Ishikawa (cell line): ENCODE measurements around the gene HRG.

Source experiments
- CEBPB ChIP-seq: IDR thresholded peaks from 2 replicates; pipeline ENCODE4 v1.6.1; 2012
- CREB1 ChIP-seq: IDR thresholded peaks from 2 replicates; pipeline ENCODE4 v1.6.1; 2012; ENCODE audit warnings: low read depth
- EGR1 ChIP-seq: IDR thresholded peaks from 2 replicates; pipeline ENCODE4 v1.6.1; 2012
- EP300 ChIP-seq: IDR thresholded peaks from 2 replicates; pipeline ENCODE4 v1.6.1; 2012; ENCODE audit warnings: borderline replicate concordance
- FOXM1 ChIP-seq: IDR thresholded peaks from 2 replicates; pipeline ENCODE4 v1.6.1; 2012; ENCODE audit warnings: low read depth, borderline replicate concordance
- NFIC ChIP-seq: IDR thresholded peaks from 2 replicates; pipeline ENCODE4 v1.6.1; 2012
- RAD21 ChIP-seq: IDR thresholded peaks from 2 replicates; pipeline ENCODE4 v1.6.1; 2012; ENCODE audit warnings: low read depth
- TAF1 ChIP-seq: IDR thresholded peaks from 2 replicates; pipeline ENCODE4 v1.6.1; 2012; ENCODE audit warnings: low read depth, mild to moderate bottlenecking
- TCF12 ChIP-seq: IDR thresholded peaks from 2 replicates; pipeline ENCODE4 v1.6.1; 2012; ENCODE audit warnings: low read depth
- TEAD4 ChIP-seq: IDR thresholded peaks from 2 replicates; pipeline ENCODE4 v1.6.1; 2012
- YY1 ChIP-seq: IDR thresholded peaks from 2 replicates; pipeline ENCODE4 v1.6.1; 2012; ENCODE audit warnings: low read depth
- ZBTB7A ChIP-seq: IDR thresholded peaks from 2 replicates; pipeline ENCODE4 v1.6.1; 2012; ENCODE audit warnings: low read depth
- TF ChIP-seq, protein P1 (sequence below): IDR thresholded peaks from 2 replicates; pipeline ENCODE4 v1.6.1; 2012
- TF ChIP-seq, protein P2 (sequence below): IDR thresholded peaks from 2 replicates; pipeline ENCODE4 v1.6.1; 2012
- TF ChIP-seq, protein P3 (sequence below): IDR thresholded peaks from 2 replicates; pipeline ENCODE4 v1.6.1; 2012; ENCODE audit warnings: low read depth, mild to moderate bottlenecking

HRG gene

DNA sequence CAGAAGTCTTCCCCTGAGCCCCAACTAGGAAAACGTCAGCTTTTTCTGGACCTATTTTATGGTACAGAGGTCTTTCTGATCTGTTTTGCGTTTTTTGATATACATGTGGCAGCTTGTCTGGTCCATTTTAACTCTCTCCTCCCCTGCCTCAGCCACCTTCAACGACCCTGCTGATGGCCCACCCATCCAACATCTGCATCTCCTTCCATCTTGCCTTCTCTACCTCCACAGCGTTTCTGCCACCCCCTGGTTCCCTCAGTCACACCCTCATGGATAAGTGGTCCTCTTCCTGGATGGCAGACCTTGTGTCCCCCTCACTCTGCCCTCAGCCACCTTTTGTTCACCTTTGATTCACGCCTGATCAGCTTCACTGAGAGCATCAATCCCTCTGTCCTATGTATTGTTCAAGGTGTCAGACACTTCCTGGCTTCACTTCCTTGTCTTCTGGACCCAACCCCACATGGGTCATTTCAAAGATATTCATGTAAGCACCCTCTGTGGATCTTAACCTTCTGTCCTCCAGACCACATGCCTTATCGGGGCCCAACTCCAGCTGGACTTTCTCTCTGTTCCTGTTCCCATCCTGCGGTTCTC lies 39.5 kb upstream of the HRG start:
- TF ChIP-seq EGR1 (no peak), CEBPB (no peak), ZBTB7A (no peak), CREB1 (no peak), TEAD4 (no peak), TAF1 (no peak), RAD21 (no peak), YY1 (no peak), EP300 (no peak), NFIC (no peak), FOXM1 (no peak), TCF12 (no peak)
- TF ChIP-seq, protein P1, sequence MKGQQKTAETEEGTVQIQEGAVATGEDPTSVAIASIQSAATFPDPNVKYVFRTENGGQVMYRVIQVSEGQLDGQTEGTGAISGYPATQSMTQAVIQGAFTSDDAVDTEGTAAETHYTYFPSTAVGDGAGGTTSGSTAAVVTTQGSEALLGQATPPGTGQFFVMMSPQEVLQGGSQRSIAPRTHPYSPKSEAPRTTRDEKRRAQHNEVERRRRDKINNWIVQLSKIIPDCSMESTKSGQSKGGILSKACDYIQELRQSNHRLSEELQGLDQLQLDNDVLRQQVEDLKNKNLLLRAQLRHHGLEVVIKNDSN = no peak
- TF ChIP-seq, protein P2, sequence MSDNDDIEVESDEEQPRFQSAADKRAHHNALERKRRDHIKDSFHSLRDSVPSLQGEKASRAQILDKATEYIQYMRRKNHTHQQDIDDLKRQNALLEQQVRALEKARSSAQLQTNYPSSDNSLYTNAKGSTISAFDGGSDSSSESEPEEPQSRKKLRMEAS = no peak
- TF ChIP-seq, protein P3, sequence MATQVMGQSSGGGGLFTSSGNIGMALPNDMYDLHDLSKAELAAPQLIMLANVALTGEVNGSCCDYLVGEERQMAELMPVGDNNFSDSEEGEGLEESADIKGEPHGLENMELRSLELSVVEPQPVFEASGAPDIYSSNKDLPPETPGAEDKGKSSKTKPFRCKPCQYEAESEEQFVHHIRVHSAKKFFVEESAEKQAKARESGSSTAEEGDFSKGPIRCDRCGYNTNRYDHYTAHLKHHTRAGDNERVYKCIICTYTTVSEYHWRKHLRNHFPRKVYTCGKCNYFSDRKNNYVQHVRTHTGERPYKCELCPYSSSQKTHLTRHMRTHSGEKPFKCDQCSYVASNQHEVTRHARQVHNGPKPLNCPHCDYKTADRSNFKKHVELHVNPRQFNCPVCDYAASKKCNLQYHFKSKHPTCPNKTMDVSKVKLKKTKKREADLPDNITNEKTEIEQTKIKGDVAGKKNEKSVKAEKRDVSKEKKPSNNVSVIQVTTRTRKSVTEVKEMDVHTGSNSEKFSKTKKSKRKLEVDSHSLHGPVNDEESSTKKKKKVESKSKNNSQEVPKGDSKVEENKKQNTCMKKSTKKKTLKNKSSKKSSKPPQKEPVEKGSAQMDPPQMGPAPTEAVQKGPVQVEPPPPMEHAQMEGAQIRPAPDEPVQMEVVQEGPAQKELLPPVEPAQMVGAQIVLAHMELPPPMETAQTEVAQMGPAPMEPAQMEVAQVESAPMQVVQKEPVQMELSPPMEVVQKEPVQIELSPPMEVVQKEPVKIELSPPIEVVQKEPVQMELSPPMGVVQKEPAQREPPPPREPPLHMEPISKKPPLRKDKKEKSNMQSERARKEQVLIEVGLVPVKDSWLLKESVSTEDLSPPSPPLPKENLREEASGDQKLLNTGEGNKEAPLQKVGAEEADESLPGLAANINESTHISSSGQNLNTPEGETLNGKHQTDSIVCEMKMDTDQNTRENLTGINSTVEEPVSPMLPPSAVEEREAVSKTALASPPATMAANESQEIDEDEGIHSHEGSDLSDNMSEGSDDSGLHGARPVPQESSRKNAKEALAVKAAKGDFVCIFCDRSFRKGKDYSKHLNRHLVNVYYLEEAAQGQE = no peak

GRCh38 chr3:186627852-186628414 lies 37.9 kb upstream of the HRG start:
- no peak for TF ChIP-seq EGR1

GRCh38 chr3:186628756-186629155 lies 37.1 kb upstream of the HRG start:
- TF ChIP-seq CEBPB (no peak), RAD21 (no peak), FOXM1 (no peak), CREB1 (no peak), NFIC (no peak), TCF12 (no peak), YY1 (no peak), TAF1 (no peak), EGR1 (no peak), EP300 (no peak), TEAD4 (no peak)
- TF ChIP-seq, protein P1 = no peak
- TF ChIP-seq, protein P3 = no peak
- TF ChIP-seq, protein P2 = no peak

DNA sequence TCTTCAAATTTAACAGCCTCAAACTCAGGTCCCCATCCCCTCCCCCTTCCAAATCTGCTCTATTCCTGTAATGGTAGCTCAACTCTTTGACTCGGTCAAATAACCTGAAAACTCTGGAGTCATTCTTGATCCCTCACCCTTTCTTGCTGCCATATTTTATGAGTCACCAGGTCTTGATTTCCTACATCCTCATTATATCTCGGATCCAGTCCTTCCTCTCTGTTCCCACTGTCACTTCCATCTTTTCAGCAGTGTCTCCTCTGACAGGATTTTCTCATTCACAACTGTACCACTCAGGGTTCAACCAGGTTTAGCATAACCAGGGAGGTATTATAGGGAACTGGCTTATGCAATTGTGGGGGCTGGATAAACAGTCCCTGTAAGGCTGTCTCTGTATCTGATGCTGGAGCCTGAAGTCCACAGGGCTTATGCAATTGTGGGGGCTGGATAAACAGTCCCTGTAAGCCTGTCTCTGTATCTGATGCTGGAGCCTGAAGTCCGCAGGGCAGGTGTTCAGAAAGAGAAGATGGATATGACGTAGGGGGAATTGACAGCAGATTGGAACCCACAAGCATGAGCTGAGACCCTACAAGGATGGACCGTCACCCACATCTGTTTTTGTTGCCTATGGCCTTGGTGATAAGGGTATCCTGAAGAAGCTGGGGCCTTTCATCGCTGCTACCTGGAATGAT lies 34.7 kb upstream of the HRG start:
- TF ChIP-seq CEBPB (no peak), FOXM1 (no peak), TEAD4 (no peak), TAF1 (no peak), CREB1 (no peak), EP300 (no peak), NFIC (no peak), TCF12 (no peak)
- TF ChIP-seq, protein P1 = no peak
- TF ChIP-seq, protein P3 = no peak
